Measurements from ENCODE around the gene PRR23E. TPM values are rescaled to one million over a fixed set of nuclear protein-coding genes. Genes with fewer than 3 reads are reported as not detected.

PRR23E gene
- total and polyA plus RNA-seq, 10 of the 15 experiments (the other 5 are each of a cell fraction or from before 2014, with no cell fraction given), result not detected

- no peaks in the 10 kb centered on the region for H3K9me3 ChIP-seq (replicated peaks; ENCODE audit: control insufficient read depth, insufficient read depth, low read length)
- ChIA-PET CTCF (no interaction called here), RAD21 (ENCODE audit: unreplicated experiment) (no interaction called here), SMC1A (ENCODE audit: uncharacterized antibody, unreplicated experiment) (no interaction called here), POLR2A (no interaction called here)
- no TSS peak for BruUV-seq (replicated peaks)
- H4K20me1 ChIP-seq (ENCODE audit: control insufficient read depth, insufficient read depth), result no peaks in the 10 kb centered on the region
- H3K79me2 ChIP-seq (ENCODE audit: control insufficient read depth, insufficient read depth, low read length), result no peaks in the 10 kb centered on the region
- no peak overlapping the region for H2AFZ ChIP-seq (ENCODE audit: control insufficient read depth, low read depth, low read length)
- H3K4me2 ChIP-seq (ENCODE audit: control insufficient read depth, insufficient read depth), result no peak overlapping the region
- intact Hi-C loops (cut with micrococcal nuclease; ENCODE audit: unreplicated experiment) (no loop called here), in situ Hi-C loops (cut with MboI) (no loop called here)
- ATAC-seq (no peak), DNase-seq (ENCODE audit: low read depth, low spot score) (no peak), FAIRE-seq (no peak)
- H3K27me3 ChIP-seq (replicated peaks in 1 of 2; ENCODE audit: control insufficient read depth in 2 of 2, insufficient read depth in 2 of 2, low read length in 1 of 2), result peaks cover 0 to 5% of the 10 kb centered on the region in 2 experiments; a peak in 1 of 4 replicates
- H3K36me3 ChIP-seq (ENCODE audit: control insufficient read depth in 2 of 2, insufficient read depth in 2 of 2, low read length in 1 of 2), result no peaks in the 10 kb centered on the region
- no peak overlapping the region for H3K4me3 ChIP-seq
- H3K9ac ChIP-seq (ENCODE audit: control insufficient read depth, insufficient read depth, low read length), result no peak overlapping the region
- H3K4me1 ChIP-seq (ENCODE audit: control insufficient read depth, insufficient read depth, low read length), result no peaks in the 10 kb centered on the region
- no peak overlapping the region for H3K27ac ChIP-seq (ENCODE audit: control insufficient read depth, insufficient read depth)
- TF ChIP-seq ZNF207 (IDR thresholded peaks at IDR 0.05; ENCODE audit: borderline replicate concordance) (no peak), SMAD1 (IDR thresholded peaks at IDR 0.05; ENCODE audit: low read depth, partially characterized antibody) (no peak), KLF5 (IDR thresholded peaks at IDR 0.05; ENCODE audit: partially characterized antibody) (no peak), PML (IDR thresholded peaks at IDR 0.05; ENCODE audit: low read length) (no peak), MAX (IDR thresholded peaks at IDR 0.05; ENCODE audit: low read depth, low read length) (no peak), PBX3 (IDR thresholded peaks at IDR 0.05; ENCODE audit: insufficient replicate concordance, low read depth, low read length) (no peak), RAD21 (IDR thresholded peaks at IDR 0.05; ENCODE audit: insufficient read depth, low read depth, low read length) (no peak), IRF5 (IDR thresholded peaks at IDR 0.05; ENCODE audit: borderline replicate concordance) (no peak), NBN (IDR thresholded peaks at IDR 0.05) (no peak)
- TF ChIP-seq, protein P1, sequence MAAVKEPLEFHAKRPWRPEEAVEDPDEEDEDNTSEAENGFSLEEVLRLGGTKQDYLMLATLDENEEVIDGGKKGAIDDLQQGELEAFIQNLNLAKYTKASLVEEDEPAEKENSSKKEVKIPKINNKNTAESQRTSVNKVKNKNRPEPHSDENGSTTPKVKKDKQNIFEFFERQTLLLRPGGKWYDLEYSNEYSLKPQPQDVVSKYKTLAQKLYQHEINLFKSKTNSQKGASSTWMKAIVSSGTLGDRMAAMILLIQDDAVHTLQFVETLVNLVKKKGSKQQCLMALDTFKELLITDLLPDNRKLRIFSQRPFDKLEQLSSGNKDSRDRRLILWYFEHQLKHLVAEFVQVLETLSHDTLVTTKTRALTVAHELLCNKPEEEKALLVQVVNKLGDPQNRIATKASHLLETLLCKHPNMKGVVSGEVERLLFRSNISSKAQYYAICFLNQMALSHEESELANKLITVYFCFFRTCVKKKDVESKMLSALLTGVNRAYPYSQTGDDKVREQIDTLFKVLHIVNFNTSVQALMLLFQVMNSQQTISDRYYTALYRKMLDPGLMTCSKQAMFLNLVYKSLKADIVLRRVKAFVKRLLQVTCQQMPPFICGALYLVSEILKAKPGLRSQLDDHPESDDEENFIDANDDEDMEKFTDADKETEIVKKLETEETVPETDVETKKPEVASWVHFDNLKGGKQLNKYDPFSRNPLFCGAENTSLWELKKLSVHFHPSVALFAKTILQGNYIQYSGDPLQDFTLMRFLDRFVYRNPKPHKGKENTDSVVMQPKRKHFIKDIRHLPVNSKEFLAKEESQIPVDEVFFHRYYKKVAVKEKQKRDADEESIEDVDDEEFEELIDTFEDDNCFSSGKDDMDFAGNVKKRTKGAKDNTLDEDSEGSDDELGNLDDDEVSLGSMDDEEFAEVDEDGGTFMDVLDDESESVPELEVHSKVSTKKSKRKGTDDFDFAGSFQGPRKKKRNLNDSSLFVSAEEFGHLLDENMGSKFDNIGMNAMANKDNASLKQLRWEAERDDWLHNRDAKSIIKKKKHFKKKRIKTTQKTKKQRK (IDR thresholded peaks at IDR 0.05; ENCODE audit: low read depth, low read length), result no peak
- TF ChIP-seq, protein P2, sequence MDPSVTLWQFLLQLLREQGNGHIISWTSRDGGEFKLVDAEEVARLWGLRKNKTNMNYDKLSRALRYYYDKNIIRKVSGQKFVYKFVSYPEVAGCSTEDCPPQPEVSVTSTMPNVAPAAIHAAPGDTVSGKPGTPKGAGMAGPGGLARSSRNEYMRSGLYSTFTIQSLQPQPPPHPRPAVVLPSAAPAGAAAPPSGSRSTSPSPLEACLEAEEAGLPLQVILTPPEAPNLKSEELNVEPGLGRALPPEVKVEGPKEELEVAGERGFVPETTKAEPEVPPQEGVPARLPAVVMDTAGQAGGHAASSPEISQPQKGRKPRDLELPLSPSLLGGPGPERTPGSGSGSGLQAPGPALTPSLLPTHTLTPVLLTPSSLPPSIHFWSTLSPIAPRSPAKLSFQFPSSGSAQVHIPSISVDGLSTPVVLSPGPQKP (IDR thresholded peaks at IDR 0.05; ENCODE audit: low read depth, low read length), result no peak
- WGBS (ENCODE audit: insufficient coverage, insufficient replicate concordance, low lambda C conversion rate, missing lambda C conversion rate), result 58% methylated on average over 2 of the region's 2 CpGs
Measured at GRCh38 chr3:127165036-127165435, 27.9 kb upstream of the PRR23E start.
